Stomach (tissue), 4 donors: Measurements from ENCODE around the gene GPER1.

Source experiments
- CTCF ChIP-seq, 7 experiments: fragments of 450-650 bp in 4 of 7; fragments of 200-600 bp in 3 of 7; sonication (generic) in 3 of 7; IDR thresholded peaks; one replicate each; pipeline ENCODE4 v1.5.1; 2016 to 2019; ENCODE audit warnings: antibody characterized with exemption in 7 of 7, control low read depth in 2 of 7, mild to moderate bottlenecking in 1 of 7
- POLR2A ChIP-seq, 4 donors: fragments of 450-650 bp; IDR thresholded peaks; one replicate each; pipeline ENCODE4 v1.6.1; 2016; ENCODE audit warnings: antibody characterized with exemption in 4 of 4, control low read depth in 2 of 4, mild to moderate bottlenecking in 1 of 4, moderate library complexity in 1 of 4

GRCh38 chr7:1056785-1057410, 31.0 kb upstream of the GPER1 start:
- TF ChIP-seq CTCF (IDR thresholded peaks at IDR 0.05) (no peak), POLR2A (IDR thresholded peaks at IDR 0.05) (no peak)
